Measurements from ENCODE around the gene MCAT.
"Not testable (repeated sequence)": the region's sequence is repeated elsewhere in the genome, so short reads cannot be mapped to it uniquely, and the experiment has no call there.

MCAT gene

GRCh38 chr22:43126501-43127165 is 16.6 kb downstream of the MCAT start:
- no peak for DNase-seq (ENCODE audit: low read depth)

- DNase-seq (ENCODE audit: low read depth) = no peak
Measured at GRCh38 chr22:43118953-43119458, 24.2 kb downstream of the MCAT start.

- DNase-seq (ENCODE audit: low read depth) = no peak
Measured at GRCh38 chr22:43118024-43118849, 25.0 kb downstream of the MCAT start.

DNA sequence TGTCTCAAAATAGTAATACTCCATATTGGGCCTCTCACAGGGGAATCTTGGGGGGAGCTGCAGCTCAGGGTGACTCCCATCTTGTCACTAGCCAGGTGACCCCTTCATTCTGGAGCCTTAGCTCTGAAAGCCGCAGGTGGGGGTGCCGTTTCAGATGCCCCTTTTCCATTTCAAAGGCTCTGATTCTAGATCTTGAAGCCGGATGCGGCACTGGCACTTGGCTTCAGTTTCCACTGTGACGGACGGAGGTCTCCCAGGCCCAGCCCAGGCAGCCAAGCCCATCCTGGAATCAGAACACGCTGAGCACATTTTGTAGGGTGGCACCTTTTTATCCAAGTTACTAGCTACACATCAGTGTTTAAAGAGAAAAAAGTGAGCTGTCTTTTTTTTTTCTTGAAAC is 26.3 kb downstream of the MCAT start:
- no peak for DNase-seq (ENCODE audit: low read depth)

DNA sequence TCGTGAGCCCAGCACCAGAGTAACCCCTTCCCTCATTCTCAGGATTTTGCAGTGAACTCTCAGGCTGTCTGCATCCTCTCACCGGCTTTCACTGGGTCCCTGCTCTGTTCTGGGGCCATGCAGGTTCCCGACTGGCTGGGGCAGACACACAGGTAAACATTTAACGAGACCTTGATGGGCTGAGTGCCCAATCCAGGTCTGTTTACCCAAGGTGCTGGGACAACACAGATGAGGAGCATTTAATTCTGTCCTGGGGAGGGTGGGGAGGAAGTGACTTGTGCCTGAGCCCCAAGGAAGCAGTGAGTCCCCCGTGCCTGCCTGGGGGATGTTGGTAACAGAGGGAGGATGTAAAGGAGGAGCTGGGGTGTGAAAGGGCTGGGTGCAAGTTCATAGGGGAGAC is 28.2 kb downstream of the MCAT start:
- no peak for DNase-seq (ENCODE audit: low read depth)

- DNase-seq (ENCODE audit: low read depth) = no peak
Measured at GRCh38 chr22:43113526-43114251, 29.5 kb downstream of the MCAT start.

DNA sequence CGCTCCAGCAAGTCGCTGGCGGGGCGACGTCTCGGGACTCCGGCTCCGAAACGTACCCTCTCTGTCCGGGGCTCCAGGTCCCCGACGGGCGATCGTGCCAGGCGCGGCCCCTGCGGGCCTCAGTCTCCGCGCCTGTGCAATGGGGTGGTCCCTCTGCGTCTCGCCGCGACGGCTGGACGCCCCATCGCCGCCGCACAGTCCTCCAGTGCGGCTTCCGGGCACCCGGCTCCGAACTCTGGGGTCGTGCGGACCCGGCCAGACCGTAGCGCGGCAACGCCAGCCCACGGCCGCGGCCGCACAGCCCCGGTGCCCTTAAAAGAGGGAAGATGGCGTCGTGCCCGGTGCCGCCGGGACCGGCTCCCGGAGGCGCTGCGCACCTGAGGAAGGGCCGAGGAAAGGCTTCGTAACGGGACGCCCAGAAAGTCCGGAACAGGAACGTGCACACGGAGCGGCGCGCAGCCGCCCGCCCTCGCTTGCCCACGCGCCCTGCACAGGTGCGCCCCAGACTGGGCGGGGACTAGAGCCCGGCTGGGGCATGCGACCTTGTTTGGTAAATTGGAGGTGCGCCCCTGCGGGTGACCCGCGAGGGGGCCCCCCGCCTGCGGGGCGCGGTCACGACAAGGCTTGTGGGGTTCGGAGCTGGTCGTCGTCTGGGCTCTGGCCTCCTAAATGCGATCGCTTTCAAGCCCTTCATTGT is 32.1 kb downstream of the MCAT start:
- no peak for DNase-seq (ENCODE audit: low read depth)

DNA sequence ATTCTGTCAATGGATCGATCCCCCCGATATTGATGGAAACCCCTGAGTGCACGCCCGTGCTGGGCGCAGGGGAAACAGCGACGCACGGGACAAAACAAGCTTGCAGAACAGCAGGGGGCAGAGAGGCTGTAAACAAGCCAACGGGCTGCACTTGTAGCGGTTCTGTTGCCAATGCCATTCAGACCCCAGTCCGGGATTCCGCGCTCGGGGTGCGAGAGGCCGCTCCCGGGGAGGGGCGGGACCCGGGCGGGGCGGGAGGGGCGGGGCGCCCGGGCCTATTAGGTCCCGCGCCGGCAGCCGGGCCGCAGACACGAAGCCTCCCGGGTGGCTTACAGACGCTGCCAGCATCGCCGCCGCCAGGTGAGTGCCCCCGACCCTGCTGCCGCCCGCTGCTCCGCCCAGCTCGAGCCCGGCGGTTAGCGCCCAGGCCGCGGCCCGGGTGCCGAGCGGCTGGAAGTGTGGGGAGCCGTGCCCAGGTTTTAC is 32.7 kb downstream of the MCAT start, which contains the start of gene BIK:
Gene BIK, plus strand, starts transcription at position 307 of the 483 bp plus-strand sequence. CDS start 13,273 bp downstream, outside the sequence.
- DNase-seq (ENCODE audit: low read depth) = peak; percentile 22

- DNase-seq (ENCODE audit: low read depth) = no peak
Measured at GRCh38 chr22:43109921-43110443, 33.2 kb downstream of the MCAT start.

- DNase-seq (ENCODE audit: low read depth) = no peak
Measured at GRCh38 chr22:43109511-43109910, 33.7 kb downstream of the MCAT start.

- no peak for DNase-seq (ENCODE audit: low read depth)
Measured at GRCh38 chr22:43106302-43106701, 36.9 kb downstream of the MCAT start.

DNA sequence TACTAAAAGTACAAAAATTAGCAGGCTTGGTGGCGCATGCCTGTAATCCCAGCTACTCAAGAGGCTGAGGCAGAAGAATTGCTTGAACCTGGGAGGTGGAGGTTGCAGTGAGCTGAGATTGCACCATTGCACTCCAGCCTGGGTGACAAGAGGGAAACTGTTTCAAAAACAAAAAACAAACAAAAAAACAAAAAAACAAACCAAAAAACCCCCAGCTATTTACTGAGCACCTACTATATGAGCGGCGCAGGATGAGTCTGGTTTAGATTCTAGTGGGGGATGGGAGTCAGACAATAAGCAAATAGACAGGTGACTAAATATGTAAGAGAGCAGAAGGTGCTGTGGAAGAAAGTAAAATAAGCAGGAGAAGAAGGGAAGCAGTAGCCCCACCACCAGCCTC is 38.2 kb downstream of the MCAT start:
- DNase-seq (ENCODE audit: low read depth) = not testable (repeated sequence)

DNA sequence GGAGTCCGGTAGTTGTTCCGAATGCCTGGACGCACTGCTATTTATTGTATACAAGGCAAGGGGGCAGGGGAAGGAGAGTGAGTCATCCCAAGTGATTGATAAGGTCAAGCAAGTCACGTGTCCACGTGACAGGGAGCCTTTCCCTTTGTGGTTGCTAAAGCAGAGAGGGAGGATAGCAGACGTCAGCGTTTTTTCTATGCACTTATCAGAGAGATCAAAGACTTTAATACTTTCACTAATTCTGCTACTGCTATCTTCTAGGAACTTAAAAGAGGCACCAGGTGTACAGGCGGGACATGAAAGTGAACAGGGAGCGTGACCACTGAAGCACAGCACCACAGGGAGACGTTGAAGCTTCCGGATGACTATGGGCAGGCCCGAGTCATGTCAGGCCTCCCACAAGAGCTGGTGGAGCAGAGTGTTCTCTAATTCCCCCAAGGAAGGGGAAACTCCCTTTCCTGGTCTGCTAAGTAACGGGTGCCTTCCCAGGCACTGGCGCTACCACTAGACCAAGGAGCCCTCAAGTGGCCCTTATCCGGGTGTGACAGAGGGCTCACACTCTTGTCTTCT is 39.1 kb downstream of the MCAT start:
- not testable (repeated sequence) for DNase-seq (ENCODE audit: low read depth)

DNA sequence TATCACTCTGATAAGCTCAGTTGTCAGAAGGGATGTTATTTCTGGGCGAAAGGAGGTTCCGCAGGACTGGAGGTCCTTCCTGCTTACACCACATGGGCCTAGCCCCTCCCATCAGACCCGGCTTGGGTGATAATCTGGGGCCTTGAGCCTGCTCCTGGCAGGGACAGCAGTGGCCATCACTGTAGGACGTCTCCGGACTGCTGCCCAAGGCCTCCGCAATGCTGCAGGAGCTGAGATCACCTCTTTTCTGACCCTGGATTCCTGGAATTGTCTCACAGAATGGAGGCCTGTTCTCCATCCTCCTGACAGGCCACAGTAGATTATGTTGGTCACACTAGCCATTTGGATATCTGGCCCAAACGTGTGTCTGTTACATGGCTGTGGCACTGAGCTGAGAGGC is 41.9 kb downstream of the MCAT start:
- no peak for DNase-seq (ENCODE audit: low read depth)

DNA sequence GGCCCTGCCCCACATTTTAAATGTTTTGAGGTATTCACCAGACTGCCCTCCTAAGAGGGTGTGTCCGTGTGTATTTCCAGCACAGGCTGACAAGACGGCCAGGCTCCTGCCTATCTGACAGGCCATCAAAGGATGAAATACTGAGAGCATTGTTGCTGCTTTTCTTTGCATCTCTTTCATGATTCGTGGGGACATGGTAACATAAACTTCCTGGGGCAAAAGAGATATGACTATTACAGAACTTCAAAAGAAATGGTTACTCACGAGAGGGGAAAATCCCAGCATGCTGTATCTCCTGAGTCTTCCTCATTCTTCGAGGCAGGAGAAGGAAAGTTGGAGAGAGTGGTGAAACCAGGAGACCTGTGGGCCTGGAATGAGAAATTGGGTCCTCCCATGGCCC is 43.0 kb downstream of the MCAT start:
- no peak for DNase-seq (ENCODE audit: low read depth)

- no peak for DNase-seq (ENCODE audit: low read depth)
Measured at GRCh38 chr22:43099095-43099494, 44.1 kb downstream of the MCAT start.

DNA sequence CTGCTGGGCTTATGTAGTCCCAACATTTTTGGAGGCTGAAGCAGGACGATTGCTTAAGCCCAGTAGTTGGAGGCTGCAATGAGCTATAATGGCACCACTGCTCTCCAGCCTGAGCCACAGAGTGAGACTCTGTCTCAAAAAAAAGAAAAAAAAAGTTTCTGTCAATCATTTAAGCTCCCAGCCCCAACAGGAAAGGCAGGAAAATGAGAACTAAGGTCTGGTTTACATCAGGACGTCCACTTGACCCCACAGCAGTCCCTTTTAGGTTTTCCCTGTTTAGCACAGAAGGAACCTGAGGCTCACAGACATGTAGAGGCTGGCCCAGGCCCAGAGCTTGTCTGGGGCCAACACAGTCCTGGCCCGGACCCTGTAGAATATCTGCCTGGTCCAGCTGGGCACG is 44.8 kb downstream of the MCAT start:
- no peak for DNase-seq (ENCODE audit: low read depth)

DNA sequence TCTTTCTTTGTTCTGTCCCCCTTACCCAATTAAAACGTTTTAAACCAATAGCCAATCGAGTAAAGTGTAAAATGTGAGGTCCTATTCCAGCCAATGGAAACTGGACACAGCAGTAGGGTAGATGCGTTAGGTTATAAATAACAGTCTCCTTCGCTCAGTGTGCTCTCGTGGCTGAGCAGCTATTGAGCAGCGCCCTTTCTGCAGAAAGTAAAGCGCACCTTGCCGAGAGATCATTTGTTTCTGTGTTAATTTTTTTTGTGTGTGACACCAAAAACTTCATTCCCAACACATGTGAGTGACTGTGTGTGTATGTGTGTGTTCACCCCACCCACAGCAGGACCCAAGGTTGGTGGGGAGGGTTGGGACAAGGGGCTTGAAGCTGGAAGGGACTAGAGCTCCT is 46.8 kb downstream of the MCAT start:
- no peak for DNase-seq (ENCODE audit: low read depth)

GRCh38 chr22:43094551-43094950 is 48.6 kb downstream of the MCAT start:
- no peak for DNase-seq (ENCODE audit: low read depth)

DNA sequence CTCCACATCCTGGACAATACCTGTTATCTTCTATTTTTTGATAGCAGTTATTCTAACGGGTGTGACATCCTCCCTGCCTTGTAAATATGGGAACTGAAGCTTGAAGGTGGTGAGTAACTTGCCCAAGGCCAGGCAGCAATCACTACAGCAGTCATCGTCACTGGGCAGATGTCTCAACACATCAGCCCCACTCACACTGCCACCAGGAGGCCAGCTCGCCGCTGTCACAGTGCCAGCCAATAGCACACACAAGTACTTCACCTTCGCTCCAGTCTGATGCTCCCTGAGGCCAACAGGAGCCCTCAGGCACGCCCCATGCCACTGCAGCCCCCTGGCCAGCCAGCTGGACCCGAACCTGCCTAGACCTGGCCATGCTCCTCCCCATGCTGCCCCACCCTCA is 49.1 kb downstream of the MCAT start:
- no peak for DNase-seq (ENCODE audit: low read depth)

GRCh38 chr22:43092085-43092484 is 51.1 kb downstream of the MCAT start:
- no peak for DNase-seq (ENCODE audit: low read depth)
